ENCODE data around the gene SVIL.

SVIL gene

GRCh38 chr10:29496341-29497162 is 138.2 kb downstream of the SVIL start:
- peak; percentile 99 for TF ChIP-seq CTCF (IDR thresholded peaks at IDR 0.05)

GRCh38 chr10:29495366-29495765 is 139.4 kb downstream of the SVIL start:
- no peak for TF ChIP-seq CTCF (IDR thresholded peaks at IDR 0.05)

GRCh38 chr10:29493697-29494096 is 141.1 kb downstream of the SVIL start:
- TF ChIP-seq CTCF (IDR thresholded peaks at IDR 0.05), result no peak

- TF ChIP-seq CTCF (IDR thresholded peaks at IDR 0.05), result no peak
Observed at GRCh38 chr10:29492774-29493173, 142.0 kb downstream of the SVIL start.

- no peak for TF ChIP-seq CTCF (IDR thresholded peaks at IDR 0.05)
Observed at GRCh38 chr10:29491918-29492317, 142.9 kb downstream of the SVIL start.

- TF ChIP-seq CTCF (IDR thresholded peaks at IDR 0.05), result peak; percentile 59
Observed at GRCh38 chr10:29487884-29488266, 146.9 kb downstream of the SVIL start.

- no peak for TF ChIP-seq CTCF (IDR thresholded peaks at IDR 0.05)
Observed at GRCh38 chr10:29486433-29486832, 148.3 kb downstream of the SVIL start.
